Measurements from ENCODE around the gene HAND2. TPM values are rescaled to one million over a fixed set of nuclear protein-coding genes. Genes with fewer than 3 reads are reported as not detected.

The HAND2 gene
- total RNA-seq, 2 donors from 2014 or later = not detected

GRCh38 chr4:173490256-173490655, 39.8 kb downstream of the HAND2 start:
- Histone ChIP-seq H3K9ac (ENCODE audit: extremely low read depth, low read length, poor library complexity, severe bottlenecking) (no peak overlapping the region), H3K27me3 (ENCODE audit: control insufficient read depth, insufficient read depth, low read length, poor library complexity, severe bottlenecking) (peaks cover 22% of the 10 kb centered on the region), H3K4me1 (ENCODE audit: control insufficient read depth, insufficient read depth, low read length) (peaks cover 4% of the 10 kb centered on the region), H3K4me3 (ENCODE audit: low read length) (no peak overlapping the region), H3K27ac (ENCODE audit: low read depth, low read length) (no peak overlapping the region), H3K9me3 (ENCODE audit: control insufficient read depth, low read length) (no peaks in the 10 kb centered on the region), H3K36me3 (ENCODE audit: control insufficient read depth, insufficient read depth, low read length) (no peaks in the 10 kb centered on the region)
- WGBS, 2 experiments (ENCODE audit: insufficient coverage in 1 of 2, insufficient read length in 1 of 2) = 68% methylated on average over 3 of the region's 3 CpGs; no CpG with 5 or more reads in 1 of the 2 experiments
- Mint-ChIP-seq H3K36me3 (ENCODE audit: low read depth) (no peaks in the 10 kb centered on the region), H3K27me3 (ENCODE audit: insufficient read depth) (peaks cover 30% of the 10 kb centered on the region), H3K4me3 (no peak overlapping the region), H3K27ac (no peak overlapping the region), H3K9me3 (peaks cover 3% of the 10 kb centered on the region), H3K4me1 (peaks cover 10% of the 10 kb centered on the region)
- DNase-seq = no peak
- TF ChIP-seq CTCF (conservative IDR thresholded peaks at IDR 0.05) = no peak

GRCh38 chr4:173489514-173489913, 40.5 kb downstream of the HAND2 start:
- no peak overlapping the region for H3K4me3 Mint-ChIP-seq
- H3K4me1 ChIP-seq (ENCODE audit: control insufficient read depth, insufficient read depth, low read length) = peaks cover 4% of the 10 kb centered on the region

GRCh38 chr4:173488656-173489055, 41.4 kb downstream of the HAND2 start:
- Mint-ChIP-seq H3K4me3 (no peak overlapping the region), H3K9me3 (peaks cover 3% of the 10 kb centered on the region), H3K27me3 (ENCODE audit: insufficient read depth) (peaks cover 16% of the 10 kb centered on the region), H3K4me1 (peaks cover 6% of the 10 kb centered on the region), H3K36me3 (ENCODE audit: low read depth) (no peaks in the 10 kb centered on the region), H3K27ac (no peak overlapping the region)
- no peak for DNase-seq
- 56 to 80% methylated on average over 1 of the region's 1 CpG for WGBS, 2 experiments (ENCODE audit: insufficient coverage in 1 of 2, insufficient read length in 1 of 2)
- Histone ChIP-seq H3K4me1 (ENCODE audit: control insufficient read depth, insufficient read depth, low read length) (peaks cover 4% of the 10 kb centered on the region), H3K4me3 (ENCODE audit: low read length) (no peak overlapping the region), H3K27me3 (ENCODE audit: control insufficient read depth, insufficient read depth, low read length, poor library complexity, severe bottlenecking) (peaks cover 7% of the 10 kb centered on the region), H3K9me3 (ENCODE audit: control insufficient read depth, low read length) (no peaks in the 10 kb centered on the region), H3K27ac (ENCODE audit: low read depth, low read length) (no peak overlapping the region), H3K36me3 (ENCODE audit: control insufficient read depth, insufficient read depth, low read length) (no peaks in the 10 kb centered on the region), H3K9ac (ENCODE audit: extremely low read depth, low read length, poor library complexity, severe bottlenecking) (no peak overlapping the region)
- no peak for TF ChIP-seq CTCF (conservative IDR thresholded peaks at IDR 0.05)

More at GRCh38 chr4:173489514-173489913, 40.5 kb downstream of the HAND2 start:
- H3K27me3 Mint-ChIP-seq (ENCODE audit: insufficient read depth) = peaks cover 25% of the 10 kb centered on the region
- no peak overlapping the region for H3K27ac ChIP-seq (ENCODE audit: low read depth, low read length)
- H3K4me3 ChIP-seq (ENCODE audit: low read length) = no peak overlapping the region
- H3K9me3 Mint-ChIP-seq = peaks cover 3% of the 10 kb centered on the region
- H3K27me3 ChIP-seq (ENCODE audit: control insufficient read depth, insufficient read depth, low read length, poor library complexity, severe bottlenecking) = peaks cover 15% of the 10 kb centered on the region
- no peaks in the 10 kb centered on the region for H3K9me3 ChIP-seq (ENCODE audit: control insufficient read depth, low read length)
- no peak overlapping the region for H3K9ac ChIP-seq (ENCODE audit: extremely low read depth, low read length, poor library complexity, severe bottlenecking)
- no peaks in the 10 kb centered on the region for H3K36me3 ChIP-seq (ENCODE audit: control insufficient read depth, insufficient read depth, low read length)
- DNase-seq = no peak
- H3K4me1 Mint-ChIP-seq = peaks cover 10% of the 10 kb centered on the region
- no peak for TF ChIP-seq CTCF (conservative IDR thresholded peaks at IDR 0.05)
- no peak overlapping the region for H3K27ac Mint-ChIP-seq
- no peaks in the 10 kb centered on the region for H3K36me3 Mint-ChIP-seq (ENCODE audit: low read depth)
